DOHH2 (cell line): ENCODE measurements around the gene OR51A2.

Source experiments
- CTCF ChIP-seq: fragments of 200-600 bp; sonication (generic); IDR thresholded peaks from one replicate; pipeline ENCODE4 v1.5.1; 2014; ENCODE audit warnings: antibody characterized with exemption, mild to moderate bottlenecking, low read depth, low read length; ENCODE audit not compliant: poor library complexity, severe bottlenecking
- EZH2phosphoT487 ChIP-seq: fragments of 200-600 bp; sonication (generic); IDR thresholded peaks from 2 replicates; pipeline ENCODE4 v1.6.1; 2017; ENCODE audit warnings: borderline replicate concordance, mild to moderate bottlenecking, antibody characterized with exemption, low read length, moderate library complexity, mixed read lengths

DNA sequence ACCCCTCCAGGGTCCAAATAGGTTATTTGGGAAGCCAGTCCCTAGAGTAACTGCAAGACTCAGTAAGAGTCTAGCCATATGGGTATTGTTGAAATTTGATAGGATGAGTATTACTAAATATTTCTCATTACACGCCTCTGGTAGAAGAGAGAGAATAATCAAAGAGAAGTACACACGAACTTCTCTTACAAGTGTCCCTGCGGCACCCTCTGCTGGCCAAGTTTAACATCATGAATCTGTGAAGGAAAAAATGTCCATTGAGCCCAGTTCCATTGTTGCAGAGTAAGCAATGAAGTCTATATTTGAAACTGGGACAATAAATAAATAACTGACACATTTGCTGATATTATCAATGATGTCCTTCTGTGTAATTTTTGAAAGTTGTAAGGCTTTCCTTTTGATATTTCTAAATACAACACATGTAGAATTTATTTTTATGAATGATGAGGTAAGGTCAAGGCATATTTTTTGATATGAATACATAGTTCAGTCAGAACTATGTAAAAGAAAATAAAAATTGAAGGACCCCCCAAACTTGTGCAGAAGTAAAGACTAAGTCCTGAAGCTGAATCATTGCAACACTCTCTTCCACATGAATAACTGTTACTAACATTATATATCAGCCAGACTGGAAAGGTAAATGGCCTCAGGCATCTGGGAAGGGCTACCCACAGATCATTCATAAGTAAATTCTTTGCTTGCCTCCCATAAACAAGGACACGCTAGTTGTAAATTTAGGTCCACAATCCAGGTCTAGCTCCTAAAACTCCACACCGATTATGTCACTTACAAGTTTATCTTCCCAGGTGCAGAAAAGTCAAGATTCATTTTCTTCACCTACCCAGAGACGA is 49.1 kb upstream of the OR51A2 start:
- TF ChIP-seq CTCF (peak; percentile 64), EZH2phosphoT487 (no peak)
